HepG2 (cell line): ENCODE results near the gene CARD9. TPM values are rescaled to one million over a fixed set of nuclear protein-coding genes. Genes with fewer than 3 reads are reported as not detected.

Experiments used
- ATF1 ChIP-seq: IDR thresholded peaks from 2 replicates; pipeline ENCODE4 v1.6.1; 2016; ENCODE audit warnings: mild to moderate bottlenecking, control low read depth
- CHCHD3 ChIP-seq: sonication (generic); formaldehyde crosslinking; IDR thresholded peaks from 2 replicates; pipeline ENCODE4 v1.8.0; 2022; ENCODE audit warnings: mild to moderate bottlenecking, missing genetic modification reagents, moderate library complexity
- ELF1 ChIP-seq: sonication (generic); formaldehyde crosslinking; IDR thresholded peaks from 2 replicates; pipeline ENCODE4 v1.4.0; 2020; ENCODE audit warnings: missing genetic modification reagents
- FOXJ3 ChIP-seq: sonication (generic); formaldehyde crosslinking; IDR thresholded peaks from 2 replicates; pipeline ENCODE4 v1.4.0; 2020; ENCODE audit warnings: missing genetic modification reagents, mild to moderate bottlenecking, borderline replicate concordance
- PAX8 ChIP-seq: sonication (generic); formaldehyde crosslinking; IDR thresholded peaks from 2 replicates; pipeline ENCODE4 v1.8.0; 2022; ENCODE audit warnings: mild to moderate bottlenecking, missing genetic modification reagents, borderline replicate concordance
- PLSCR1 ChIP-seq: sonication (generic); formaldehyde crosslinking; IDR thresholded peaks from 2 replicates; pipeline ENCODE4 v1.5.0; 2020; ENCODE audit warnings: missing genetic modification reagents, mild to moderate bottlenecking, borderline replicate concordance
- PRDM10 ChIP-seq: sonication (generic); formaldehyde crosslinking; IDR thresholded peaks from 2 replicates; pipeline ENCODE4 v1.4.0; 2020; ENCODE audit warnings: low read depth, missing genetic modification reagents
- RXRB ChIP-seq: IDR thresholded peaks from 2 replicates; pipeline ENCODE4 v1.6.1; 2016; ENCODE audit warnings: borderline replicate concordance, missing genetic modification reagents, missing compliant biosample characterization
- SALL1 ChIP-seq: sonication (generic); formaldehyde crosslinking; IDR thresholded peaks from 2 replicates; pipeline ENCODE4 v1.8.0; 2022; ENCODE audit warnings: mild to moderate bottlenecking, missing genetic modification reagents
- SP4 ChIP-seq: sonication (generic); formaldehyde crosslinking; IDR thresholded peaks from 2 replicates; pipeline ENCODE4 v1.8.1; 2023; ENCODE audit warnings: mild to moderate bottlenecking, missing genetic modification reagents
- SUZ12 ChIP-seq: fragments of 150-350 bp; IDR thresholded peaks from 2 replicates; pipeline ENCODE4 v1.6.1; 2014; ENCODE audit warnings: low read depth, low read length
- ZBTB43 ChIP-seq: sonication (generic); formaldehyde crosslinking; conservative IDR thresholded peaks from 2 replicates; pipeline ENCODE4 v1.4.0; 2020; ENCODE audit warnings: missing genetic modification reagents
- ZBTB7B ChIP-seq: sonication (generic); formaldehyde crosslinking; IDR thresholded peaks from 2 replicates; pipeline ENCODE4 v1.4.0; 2020; ENCODE audit warnings: missing genetic modification reagents
- ZFP1 ChIP-seq: IDR thresholded peaks from 2 replicates; pipeline ENCODE4 v1.6.1; 2016
- ZFP37 ChIP-seq: sonication (generic); formaldehyde crosslinking; IDR thresholded peaks from 2 replicates; pipeline ENCODE4 v1.4.0; 2020; ENCODE audit warnings: missing genetic modification reagents, borderline replicate concordance
- ZNF3 ChIP-seq: IDR thresholded peaks from 2 replicates; pipeline ENCODE4 v1.7.0; 2017; ENCODE audit warnings: inconsistent platforms
- ZNF354B ChIP-seq: sonication (generic); formaldehyde crosslinking; IDR thresholded peaks from 2 replicates; pipeline ENCODE4 v1.8.0; 2022; ENCODE audit warnings: mild to moderate bottlenecking, missing genetic modification reagents
- ZNF512B ChIP-seq: sonication (generic); formaldehyde crosslinking; IDR thresholded peaks from 2 replicates; pipeline ENCODE4 v1.5.1; 2020; ENCODE audit warnings: missing genetic modification reagents, mild to moderate bottlenecking, borderline replicate concordance
- ZNF543 ChIP-seq: sonication (generic); formaldehyde crosslinking; IDR thresholded peaks from 2 replicates; pipeline ENCODE4 v1.4.0; 2020; ENCODE audit warnings: mild to moderate bottlenecking, missing genetic modification reagents
- ZNF549 ChIP-seq: sonication (generic); formaldehyde crosslinking; IDR thresholded peaks from 2 replicates; pipeline ENCODE4 v1.5.0; 2020; ENCODE audit warnings: missing genetic modification reagents
- ZSCAN29 ChIP-seq: sonication (generic); formaldehyde crosslinking; conservative IDR thresholded peaks from 2 replicates; pipeline ENCODE4 v1.4.0; 2020; ENCODE audit warnings: mild to moderate bottlenecking, missing genetic modification reagents
- ZSCAN30 ChIP-seq: sonication (generic); formaldehyde crosslinking; IDR thresholded peaks from 2 replicates; pipeline ENCODE4 v1.5.0; 2020; ENCODE audit warnings: mild to moderate bottlenecking, missing genetic modification reagents
- polyA plus RNA-seq, 8 experiments: library from polyadenylated mRNA; depleted of rRNA in 3 of 8; stranded (reverse) in 7 of 8; unstranded in 1 of 8; fragments of >200 nt; fragmentation: Illumina TruSeq in 4 of 8; extraction: Trizol in 4 of 8; gene quantifications; 2 replicates each; pipeline versions ENCODE4 v1.2.1 to v1.2.3, GENCODE V29; 2011 to 2016; ENCODE audit warnings: low read depth in 4 of 8, missing spikeins in 1 of 8, mixed read lengths in 1 of 8; ENCODE audit not compliant: insufficient read depth in 1 of 8
- total RNA-seq, 5 experiments: library from RNA; depleted of rRNA; stranded (reverse); fragments of >200 nt; fragmentation: Illumina TruSeq; extraction: Trizol; gene quantifications; 2 replicates each; pipeline ENCODE4 v1.2.3, GENCODE V29; 2016; ENCODE audit warnings: low read depth in 1 of 5

CARD9 gene
- total and polyA plus RNA-seq, 2 of the 13 experiments (the other 11 are each of a cell fraction or from before 2014, with no cell fraction given): 3.3 to 7.4 TPM

- TF ChIP-seq ZNF512B (CRISPR knock-in tag) (no peak), SP4 (CRISPR knock-in tag) (no peak), FOXJ3 (CRISPR knock-in tag) (no peak), ZBTB7B (CRISPR knock-in tag) (no peak), ZNF543 (peak; percentile 59; the same call in 1 of the 2 replicates), CHCHD3 (CRISPR knock-in tag) (0 out of 2 replicates have a peak, but pooled peaks have one; percentile 40), ZSCAN29 (CRISPR knock-in tag) (0 out of 2 replicates have a peak, but pooled peaks have one; percentile 23), ZNF549 (CRISPR knock-in tag) (no peak), ZNF3 (CRISPR knock-in tag) (no peak), ZSCAN30 (CRISPR knock-in tag) (no peak), ELF1 (no peak), ZNF354B (CRISPR knock-in tag) (no peak), PLSCR1 (CRISPR knock-in tag) (no peak), PAX8 (no peak), ATF1 (no peak), RXRB (CRISPR knock-in tag) (no peak), ZFP1 (CRISPR knock-in tag) (no peak), ZBTB43 (peak; percentile 91), PRDM10 (CRISPR knock-in tag) (no peak), ZFP37 (CRISPR knock-in tag) (no peak), SUZ12 (no peak), SALL1 (peak; percentile 26; the same call in 1 of the 2 replicates)
Measured at GRCh38 chr9:136409557-136410455, 36.3 kb upstream of the CARD9 start (continued).
